HepG2 (cell line): Measurements from ENCODE around the gene HNRNPUL1. TPM values are rescaled to one million over a fixed set of nuclear protein-coding genes. Genes with fewer than 3 reads are reported as not detected.

Experiments
- ATAC-seq: fragments of 200-7000 bp; cut with Tn5 transposase; 3 replicates; pipeline ENCODE4 v1.9.1; 2020; ENCODE audit warnings: mild to moderate bottlenecking, moderate library complexity
- BruUV-seq: library from RNA; stranded (reverse); fragments of 400-500 nt; replicated peaks from 2 replicates; lab custom pipeline; 2021; lab: Mats Ljungman, UMichigan
- CTCF ChIA-PET: fragments of 300-600 bp; formaldehyde crosslinking; extraction: SDS; loops from one replicate; lab custom pipeline; 2021; ENCODE audit warnings: low total read pairs, inconsistent platforms, low intra/inter-chr PET ratio; lab: Yijun Ruan, JAX
- POLR2A ChIA-PET: fragments of 350-600 bp; sonication (Branson Sonifier 250); formaldehyde crosslinking; loops from one replicate; lab custom pipeline; 2020; ENCODE audit warnings: antibody characterized with exemption, inconsistent platforms; lab: Yijun Ruan, JAX
- DNase-seq: peaks from one replicate; pipeline ENCODE4 v3.0.0-alpha.2; 2015; ENCODE audit warnings: low spot score
- FAIRE-seq: peaks from 3 replicates; lab custom pipeline; 2011; peaks lifted over from hg19 to GRCh38; lab: Jason Lieb, UNC
- H2AFZ ChIP-seq: one replicate; pipeline ENCODE4 v1.6.1; 2011; ENCODE audit warnings: low read length, inconsistent platforms
- H3K27ac ChIP-seq: fragments of 300-600 bp; 3 replicates; pipeline ENCODE4 v1.8.0; 2011; ENCODE audit warnings: mixed run types, mild to moderate bottlenecking, mixed read lengths, low read length, inconsistent platforms; ENCODE audit not compliant: insufficient read depth; ENCODE audit errors: extremely low read length
- H3K27me3 ChIP-seq, 2 experiments: fragments of 200-600 bp in 1 of 2; 2 replicates in 1 of 2; 3 replicates in 1 of 2; pipeline versions ENCODE4 v1.6.0 to v1.8.0; 2011; ENCODE audit warnings: low read length in 2 of 2, mild to moderate bottlenecking in 2 of 2, moderate library complexity in 2 of 2, inconsistent platforms in 1 of 2; ENCODE audit not compliant: insufficient read depth in 2 of 2, control insufficient read depth in 1 of 2
- H3K36me3 ChIP-seq, 2 experiments: fragments of 200-600 bp in 1 of 2; replicated peaks in 1 of 2; 2 replicates in 1 of 2; 3 replicates in 1 of 2; pipeline versions ENCODE4 v1.5.1 to v1.8.0; 2011; ENCODE audit warnings: low read length in 2 of 2, inconsistent platforms in 1 of 2; ENCODE audit not compliant: insufficient read depth in 2 of 2, control insufficient read depth in 1 of 2
- H3K4me1 ChIP-seq: 2 replicates; pipeline ENCODE4 v1.5.1; 2012; ENCODE audit warnings: low read length, inconsistent platforms; ENCODE audit not compliant: insufficient read depth
- H3K4me2 ChIP-seq: 2 replicates; pipeline ENCODE4 v1.6.0; 2011; ENCODE audit warnings: low read depth, low read length, inconsistent platforms
- H3K4me3 ChIP-seq, 3 experiments: fragments of 200-600 bp in 1 of 3; sonication (generic), shearing (Covaris generic) in 1 of 3; replicated peaks in 1 of 3; 2 replicates each; pipeline ENCODE4 v1.5.1; 2011 to 2016; ENCODE audit warnings: low read length in 3 of 3, inconsistent platforms in 2 of 3, low read depth in 2 of 3, mild to moderate bottlenecking in 2 of 3, control low read depth in 1 of 3, mixed read lengths in 1 of 3; ENCODE audit not compliant: insufficient read depth in 1 of 3
- H3K79me2 ChIP-seq: one replicate; pipeline ENCODE4 v1.6.1; 2011; ENCODE audit warnings: low read length, inconsistent platforms; ENCODE audit not compliant: insufficient read depth
- H3K9ac ChIP-seq: 2 replicates; pipeline ENCODE4 v1.6.0; 2011; ENCODE audit warnings: mild to moderate bottlenecking, low read depth, low read length, inconsistent platforms; ENCODE audit not compliant: insufficient read depth
- H3K9me3 ChIP-seq: 2 replicates; pipeline ENCODE4 v1.5.1; 2012; ENCODE audit warnings: mild to moderate bottlenecking, low read length
- H4K20me1 ChIP-seq: 2 replicates; pipeline ENCODE4 v1.6.0; 2011; ENCODE audit warnings: inconsistent platforms, mild to moderate bottlenecking, low read length, moderate library complexity; ENCODE audit not compliant: insufficient read depth
- ARNTL ChIP-seq: sonication (generic); formaldehyde crosslinking; IDR thresholded peaks from 2 replicates; pipeline ENCODE4 v1.4.0; 2020; ENCODE audit warnings: mild to moderate bottlenecking, missing genetic modification reagents
- EHMT2 ChIP-seq: fragments of 200-600 bp; sonication (generic); IDR thresholded peaks from 2 replicates; pipeline ENCODE4 v1.7.0; 2017; ENCODE audit warnings: antibody characterized with exemption, low read depth, low read length, borderline replicate concordance
- GPN1 ChIP-seq: sonication (generic); formaldehyde crosslinking; IDR thresholded peaks from 2 replicates; pipeline ENCODE4 v1.5.1; 2020; ENCODE audit warnings: missing genetic modification reagents, borderline replicate concordance
- HNRNPL ChIP-seq: fragments of 200-400 bp; formaldehyde crosslinking; IDR thresholded peaks from 2 replicates; pipeline ENCODE4 v1.6.1; 2017; ENCODE audit warnings: mild to moderate bottlenecking, low read depth, low read length
- ISL2 ChIP-seq: sonication (generic); formaldehyde crosslinking; IDR thresholded peaks from 2 replicates; pipeline ENCODE4 v1.5.0; 2020; ENCODE audit warnings: missing genetic modification reagents
- KLF9 ChIP-seq: IDR thresholded peaks from 2 replicates; pipeline ENCODE4 v1.6.1; 2016; ENCODE audit warnings: low read depth
- MTA3 ChIP-seq: sonication (generic); formaldehyde crosslinking; IDR thresholded peaks from 2 replicates; pipeline ENCODE4 v1.4.0; 2020; ENCODE audit warnings: missing genetic modification reagents
- PHB2 ChIP-seq: fragments of 450-650 bp; IDR thresholded peaks from 2 replicates; pipeline ENCODE4 v1.6.1; 2018; ENCODE audit not compliant: partially characterized antibody
- TMF1 ChIP-seq: sonication (generic); formaldehyde crosslinking; IDR thresholded peaks from 2 replicates; pipeline ENCODE4 v1.8.1; 2022; ENCODE audit warnings: low read depth, missing genetic modification reagents
- ZNF605 ChIP-seq: sonication (generic); formaldehyde crosslinking; IDR thresholded peaks from 2 replicates; pipeline ENCODE4 v1.8.0; 2022; ENCODE audit warnings: mild to moderate bottlenecking, missing genetic modification reagents
- ZNF766 ChIP-seq: sonication (generic); formaldehyde crosslinking; IDR thresholded peaks from 2 replicates; pipeline ENCODE4 v1.5.0; 2020; ENCODE audit warnings: missing genetic modification reagents, borderline replicate concordance
- WGBS: methylation state at CpG from one replicate; pipeline ENCODE4 v1.1.6; 2017; ENCODE audit warnings: low lambda C conversion rate; 5-methylcytosine and 5-hydroxymethylcytosine counted together
- in situ Hi-C: cut with HindIII; loops from 2 replicates; pipeline ENCODE4 v1.10.0; 2017; ENCODE audit warnings: low pct_unique_long_range_greater_than_20kb; ENCODE audit not compliant: extremely low pct_ligation_motif_present
- intact Hi-C: fragments of 100-400 bp; cut with micrococcal nuclease; formaldehyde crosslinking; loops from one replicate; pipeline ENCODE4 v1.10.0; 2022; ENCODE audit not compliant: unreplicated experiment
- polyA plus RNA-seq, 8 experiments: library from polyadenylated mRNA; depleted of rRNA in 3 of 8; stranded (reverse) in 7 of 8; unstranded in 1 of 8; fragments of >200 nt; fragmentation: Illumina TruSeq in 4 of 8; extraction: Trizol in 4 of 8; gene quantifications; 2 replicates each; pipeline versions ENCODE4 v1.2.1 to v1.2.3, GENCODE V29; 2011 to 2016; ENCODE audit warnings: low read depth in 4 of 8, missing spikeins in 1 of 8, mixed read lengths in 1 of 8; ENCODE audit not compliant: insufficient read depth in 1 of 8
- total RNA-seq, 5 experiments: library from RNA; depleted of rRNA; stranded (reverse); fragments of >200 nt; fragmentation: Illumina TruSeq; extraction: Trizol; gene quantifications; 2 replicates each; pipeline ENCODE4 v1.2.3, GENCODE V29; 2016; ENCODE audit warnings: low read depth in 1 of 5
- TF ChIP-seq, protein P1 (sequence below), 2 experiments: sonication (generic) in 1 of 2; formaldehyde crosslinking in 1 of 2; IDR thresholded peaks; 2 replicates each; pipeline versions ENCODE4 v1.4.0 to v1.6.1; 2016 to 2020; ENCODE audit warnings: borderline replicate concordance in 1 of 2, low read depth in 1 of 2, mild to moderate bottlenecking in 1 of 2, missing genetic modification reagents in 1 of 2
- TF ChIP-seq, protein P2 (sequence below): sonication (generic); formaldehyde crosslinking; IDR thresholded peaks from 2 replicates; pipeline ENCODE4 v1.8.1; 2023; ENCODE audit warnings: mild to moderate bottlenecking, missing genetic modification reagents

HNRNPUL1 gene
- total and polyA plus RNA-seq, 2 of the 13 experiments (the other 11 are each of a cell fraction or from before 2014, with no cell fraction given), result 30.9 to 81.7 TPM

GRCh38 chr19:41355802-41356201, 91.6 kb downstream of the HNRNPUL1 start:
- no peak for DNase-seq
- no TSS peak for BruUV-seq
- Histone ChIP-seq H3K9me3 (no peaks in the 10 kb centered on the region), H4K20me1 (peaks cover 6% of the 10 kb centered on the region; the same call in 1 of the 2 replicates), H3K4me2 (no peak overlapping the region), H3K9ac (no peak overlapping the region), H3K27ac (no peak overlapping the region), H3K36me3 (no peaks in the 10 kb centered on the region), H3K27me3 (no peaks in the 10 kb centered on the region; a peak in 2 of 5 replicates), H3K4me1 (peaks cover 13% of the 10 kb centered on the region), H3K4me3 (no peak overlapping the region), H3K79me2 (peaks cover 23% of the 10 kb centered on the region), H2AFZ (no peak overlapping the region)
- 93% methylated on average over 3 of the region's 3 CpGs for WGBS
- no peak for FAIRE-seq
- ChIA-PET POLR2A (interaction anchor here (0.7 to 2.4 kb wide), 4 partner anchors 8 to 37 kb away, joined by 3 to 13 read pairs (median 5); partner anchors contain the start of gene B9D2), CTCF (no interaction called here)
- ATAC-seq, result no peak
- intact Hi-C loops, result no loop called here
- TF ChIP-seq GPN1 (no peak), TMF1 (CRISPR knock-in tag) (no peak), ISL2 (CRISPR knock-in tag) (no peak), ZNF605 (CRISPR knock-in tag) (no peak), MTA3 (CRISPR knock-in tag) (no peak), ARNTL (CRISPR knock-in tag) (no peak), PHB2 (no peak), KLF9 (CRISPR knock-in tag) (no peak), ZNF766 (no peak), HNRNPL (no peak), EHMT2 (no peak)
- TF ChIP-seq, protein P1, sequence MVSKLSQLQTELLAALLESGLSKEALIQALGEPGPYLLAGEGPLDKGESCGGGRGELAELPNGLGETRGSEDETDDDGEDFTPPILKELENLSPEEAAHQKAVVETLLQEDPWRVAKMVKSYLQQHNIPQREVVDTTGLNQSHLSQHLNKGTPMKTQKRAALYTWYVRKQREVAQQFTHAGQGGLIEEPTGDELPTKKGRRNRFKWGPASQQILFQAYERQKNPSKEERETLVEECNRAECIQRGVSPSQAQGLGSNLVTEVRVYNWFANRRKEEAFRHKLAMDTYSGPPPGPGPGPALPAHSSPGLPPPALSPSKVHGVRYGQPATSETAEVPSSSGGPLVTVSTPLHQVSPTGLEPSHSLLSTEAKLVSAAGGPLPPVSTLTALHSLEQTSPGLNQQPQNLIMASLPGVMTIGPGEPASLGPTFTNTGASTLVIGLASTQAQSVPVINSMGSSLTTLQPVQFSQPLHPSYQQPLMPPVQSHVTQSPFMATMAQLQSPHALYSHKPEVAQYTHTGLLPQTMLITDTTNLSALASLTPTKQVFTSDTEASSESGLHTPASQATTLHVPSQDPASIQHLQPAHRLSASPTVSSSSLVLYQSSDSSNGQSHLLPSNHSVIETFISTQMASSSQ (IDR thresholded peaks at IDR 0.05; ENCODE audit: low read depth), result no peak
- TF ChIP-seq, protein P1 (CRISPR knock-in tag; IDR thresholded peaks at IDR 0.05; ENCODE audit: borderline replicate concordance), result no peak
- TF ChIP-seq, protein P2, sequence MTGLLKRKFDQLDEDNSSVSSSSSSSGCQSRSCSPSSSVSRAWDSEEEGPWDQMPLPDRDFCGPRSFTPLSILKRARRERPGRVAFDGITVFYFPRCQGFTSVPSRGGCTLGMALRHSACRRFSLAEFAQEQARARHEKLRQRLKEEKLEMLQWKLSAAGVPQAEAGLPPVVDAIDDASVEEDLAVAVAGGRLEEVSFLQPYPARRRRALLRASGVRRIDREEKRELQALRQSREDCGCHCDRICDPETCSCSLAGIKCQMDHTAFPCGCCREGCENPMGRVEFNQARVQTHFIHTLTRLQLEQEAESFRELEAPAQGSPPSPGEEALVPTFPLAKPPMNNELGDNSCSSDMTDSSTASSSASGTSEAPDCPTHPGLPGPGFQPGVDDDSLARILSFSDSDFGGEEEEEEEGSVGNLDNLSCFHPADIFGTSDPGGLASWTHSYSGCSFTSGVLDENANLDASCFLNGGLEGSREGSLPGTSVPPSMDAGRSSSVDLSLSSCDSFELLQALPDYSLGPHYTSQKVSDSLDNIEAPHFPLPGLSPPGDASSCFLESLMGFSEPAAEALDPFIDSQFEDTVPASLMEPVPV (CRISPR knock-in tag), result no peak
- in situ Hi-C loops, result no loop called here
